ENCODE data around the gene DNAJB6. TPM values are rescaled to one million over a fixed set of nuclear protein-coding genes. Genes with fewer than 3 reads are reported as not detected.

Gene DNAJB6
- total RNA-seq, 1 experiment from 2014 or later = 82.5 TPM

- H3K79me2 ChIP-seq (ENCODE audit: insufficient read depth, low read length) = peaks cover 61% of the 10 kb centered on the region
- POLR2A ChIA-PET = no interaction called here
- no peaks in the 10 kb centered on the region for H4K20me1 ChIP-seq (ENCODE audit: insufficient read depth)
- intact Hi-C loops (cut with micrococcal nuclease) = loop anchor here (10.0 kb wide), 1 partner anchor 414 kb away; no protein-coding TSS in a partner anchor
- ATAC-seq (no peak), DNase-seq (ENCODE audit: low read depth, low spot score) (no peak)
- H3K27me3 ChIP-seq (ENCODE audit: insufficient read depth, low read length) = no peaks in the 10 kb centered on the region
- CTCF ChIA-PET = interaction anchor here (0.6 kb wide), 1 partner anchor 421 kb away, joined by 3 read pairs; no protein-coding TSS in a partner anchor
- no peak overlapping the region for H3K4me3 ChIP-seq (replicated peaks in 1 of 2; ENCODE audit: low read depth in 1 of 2, low read length in 2 of 2)
- H3K4me1 ChIP-seq (ENCODE audit: control insufficient read depth in 1 of 2, insufficient read depth in 2 of 2, low read length in 2 of 2) = peaks cover 0 to 9% of the 10 kb centered on the region in 2 experiments; a peak in 2 of 4 replicates
- no peak overlapping the region for H3K9ac ChIP-seq (ENCODE audit: low read length)
- BruUV-seq (replicated peaks) = no TSS peak
- H3K9me2 ChIP-seq (ENCODE audit: insufficient read depth) = no peaks in the 10 kb centered on the region
- H3K36me3 ChIP-seq (ENCODE audit: control insufficient read depth in 1 of 2, insufficient read depth in 2 of 2, low read length in 2 of 2) = peaks cover 14 to 28% of the 10 kb centered on the region in 2 experiments; a peak in 2 of 4 replicates
- no peak overlapping the region for H2AFZ ChIP-seq (ENCODE audit: low read depth, low read length, poor library complexity, severe bottlenecking)
- TF ChIP-seq POLR2A (IDR thresholded peaks at IDR 0.05; ENCODE audit: borderline replicate concordance, extremely low read depth, insufficient read depth, insufficient read length) (no peak), EZH2 (IDR thresholded peaks at IDR 0.05) (no peak)
- RAD21 ChIA-PET (ENCODE audit: low non-redundant PET in 1 of 2, low total read pairs in 2 of 2, uncharacterized antibody in 2 of 2, unreplicated experiment in 2 of 2) = no interaction called here
- H3K9me3 ChIP-seq (ENCODE audit: control insufficient read depth in 1 of 2, insufficient read depth in 1 of 2, low read depth in 1 of 2, low read length in 2 of 2) = no peaks in the 10 kb centered on the region
- H3K27ac ChIP-seq (ENCODE audit: low read depth, low read length) = no peak overlapping the region
- H3K4me2 ChIP-seq (ENCODE audit: low read length) = no peak overlapping the region
Observed at GRCh38 chr7:157388301-157388700, 51.5 kb downstream of the DNAJB6 start.

GRCh38 chr7:157389951-157390730, 53.3 kb downstream of the DNAJB6 start:
- intact Hi-C loops (cut with micrococcal nuclease) = loop anchor here (10.0 kb wide), 1 partner anchor 415 kb away; no protein-coding TSS in a partner anchor

More at GRCh38 chr7:157389951-157390730, 53.3 kb downstream of the DNAJB6 start:
- no peak overlapping the region for H2AFZ ChIP-seq (ENCODE audit: low read depth, low read length, poor library complexity, severe bottlenecking)
- no peaks in the 10 kb centered on the region for H3K27me3 ChIP-seq (ENCODE audit: insufficient read depth, low read length)
- H4K20me1 ChIP-seq (ENCODE audit: insufficient read depth) = no peaks in the 10 kb centered on the region
- ATAC-seq (no peak), DNase-seq (ENCODE audit: low read depth, low spot score) (no peak)
- no peak overlapping the region for H3K4me2 ChIP-seq (ENCODE audit: low read length)
- ChIA-PET POLR2A (no interaction called here), RAD21 (ENCODE audit: low non-redundant PET in 1 of 2, low total read pairs in 2 of 2, uncharacterized antibody in 2 of 2, unreplicated experiment in 2 of 2) (no interaction called here), CTCF (no interaction called here)
- H3K79me2 ChIP-seq (ENCODE audit: insufficient read depth, low read length) = peaks cover 70% of the 10 kb centered on the region
- H3K9me3 ChIP-seq (ENCODE audit: control insufficient read depth in 1 of 2, insufficient read depth in 1 of 2, low read depth in 1 of 2, low read length in 2 of 2) = no peaks in the 10 kb centered on the region
- H3K9ac ChIP-seq (ENCODE audit: low read length) = no peak overlapping the region
- peaks cover 0 to 9% of the 10 kb centered on the region in 2 experiments; a peak in 2 of 4 replicates for H3K4me1 ChIP-seq (ENCODE audit: control insufficient read depth in 1 of 2, insufficient read depth in 2 of 2, low read length in 2 of 2)
- no peak overlapping the region for H3K4me3 ChIP-seq (replicated peaks in 1 of 2; ENCODE audit: low read depth in 1 of 2, low read length in 2 of 2)
- no TSS peak for BruUV-seq (replicated peaks)
- no peaks in the 10 kb centered on the region for H3K9me2 ChIP-seq (ENCODE audit: insufficient read depth)
- H3K36me3 ChIP-seq (ENCODE audit: control insufficient read depth in 1 of 2, insufficient read depth in 2 of 2, low read length in 2 of 2) = peaks cover 8 to 12% of the 10 kb centered on the region in 2 experiments; a peak in 2 of 4 replicates
- no peak for TF ChIP-seq ATF3 (IDR thresholded peaks at IDR 0.05)
- no peak for TF ChIP-seq JUND (IDR thresholded peaks at IDR 0.05)
- TF ChIP-seq MAX (IDR thresholded peaks at IDR 0.05) = no peak
- TF ChIP-seq SP1 (IDR thresholded peaks at IDR 0.05; ENCODE audit: low read depth) = no peak
- TF ChIP-seq POLR2AphosphoS5 (IDR thresholded peaks at IDR 0.05; ENCODE audit: low read depth, low read length) = no peak
- no peak for TF ChIP-seq ZFX (IDR thresholded peaks at IDR 0.05)
- no peak for TF ChIP-seq ZBTB33 (IDR thresholded peaks at IDR 0.05; ENCODE audit: extremely low read depth, insufficient replicate concordance, low read length)
- no peak for TF ChIP-seq SRF (IDR thresholded peaks at IDR 0.05; ENCODE audit: low read depth)
- TF ChIP-seq EGR1 (IDR thresholded peaks at IDR 0.05; ENCODE audit: low read depth) = no peak
- no peak overlapping the region for H3K27ac ChIP-seq (ENCODE audit: low read depth, low read length)
